HG03175 (cell line): ENCODE data around the gene C11orf71.

Experiments used
- ATAC-seq: cut with Tn5 transposase; IDR thresholded peaks from one replicate; pipeline ENCODE4 v1.9.1; 2021; ENCODE audit warnings: mild to moderate bottlenecking, moderate library complexity; ENCODE audit not compliant: unreplicated experiment

The C11orf71 gene

DNA sequence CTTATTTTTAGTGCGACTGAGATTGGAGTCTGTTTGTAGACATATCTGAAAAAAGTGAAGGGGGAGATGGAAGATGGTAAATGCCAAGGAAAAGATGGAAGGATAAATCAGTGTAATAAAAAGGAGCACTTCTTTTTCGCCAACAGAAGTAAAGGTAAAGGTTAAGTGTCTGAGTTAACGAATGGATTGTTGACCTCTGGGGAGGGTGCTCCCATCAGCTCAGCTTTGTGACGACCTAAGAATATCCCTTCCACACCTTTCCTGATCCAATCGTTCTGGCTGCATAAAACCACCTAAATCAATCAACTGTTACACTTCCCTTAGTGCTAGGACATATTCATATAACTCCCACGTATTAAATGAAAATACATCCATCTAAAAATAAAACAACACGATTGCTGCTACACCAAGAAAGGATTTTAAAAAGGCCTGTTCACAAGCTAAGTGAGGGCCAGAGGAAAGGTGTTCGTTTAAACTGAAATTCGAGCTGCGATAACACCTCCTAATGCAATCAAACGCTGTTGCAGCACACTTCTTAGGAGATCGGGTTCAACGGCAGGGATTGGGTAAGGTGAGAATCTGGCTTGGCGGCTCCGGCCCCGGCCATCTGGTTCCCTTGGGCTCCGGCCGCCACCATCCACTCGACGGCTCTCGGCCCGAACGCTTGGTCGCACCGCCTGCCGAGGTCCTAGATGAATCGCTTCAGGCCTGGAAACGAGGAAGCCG is 658 bp downstream of the C11orf71 start:
- ATAC-seq: peak; percentile 23

DNA sequence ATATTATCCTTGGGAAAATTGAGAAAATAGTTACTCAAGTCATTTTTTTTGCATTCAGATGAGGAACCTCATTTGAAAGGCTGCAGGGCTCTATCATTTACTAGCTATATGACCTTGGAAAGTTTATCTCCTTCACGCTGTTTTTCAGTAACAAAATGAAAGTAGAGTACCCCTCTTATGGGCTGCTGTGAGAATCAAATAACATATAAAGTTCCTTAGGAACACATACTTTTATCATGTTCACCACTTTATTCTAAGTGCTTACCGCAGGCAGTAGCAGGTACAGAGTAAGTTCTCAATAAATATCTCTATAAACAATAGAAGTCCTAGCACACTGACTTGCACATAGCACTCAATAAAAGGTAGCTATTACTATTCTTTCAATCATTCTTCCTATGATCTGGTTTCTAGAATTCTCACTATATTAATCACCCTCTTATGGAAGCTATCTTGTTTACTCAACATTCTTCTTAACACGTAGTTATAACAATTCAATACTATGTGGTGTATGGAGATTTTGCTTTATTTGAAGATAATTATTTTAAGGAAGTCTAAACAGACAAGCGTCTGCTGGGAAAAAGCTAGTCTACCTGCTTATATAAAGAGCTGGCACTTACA is 1.9 kb downstream of the C11orf71 start:
- no peak for ATAC-seq

DNA sequence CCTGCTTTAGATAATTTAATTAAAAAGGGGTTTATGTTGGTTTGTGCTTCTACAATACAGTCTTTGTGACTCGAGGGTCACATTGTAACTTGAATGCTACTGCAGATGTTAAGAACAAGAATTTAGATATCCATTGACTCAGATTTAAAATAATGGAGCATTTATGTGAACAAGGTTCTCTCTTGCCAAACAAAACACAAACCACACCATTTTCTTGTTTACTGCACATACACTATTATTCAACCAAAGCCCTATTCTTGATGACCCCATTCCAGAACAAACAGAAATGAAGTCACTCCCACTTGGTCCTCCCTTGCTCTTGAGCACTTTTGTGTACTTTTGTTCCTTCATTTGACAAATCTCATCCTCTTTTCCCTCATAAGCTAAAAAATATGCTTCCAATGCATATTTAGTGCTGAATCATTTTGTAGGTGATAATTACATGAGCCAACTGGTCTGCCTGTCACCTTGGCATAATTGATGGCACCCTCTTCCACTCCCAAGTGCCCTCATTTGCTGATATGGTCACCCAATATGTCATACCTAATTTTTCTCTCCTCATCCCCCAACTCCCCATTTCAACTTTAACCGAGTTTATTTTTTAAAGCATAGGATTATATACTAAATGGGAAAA is 2.8 kb downstream of the C11orf71 start:
- ATAC-seq: no peak

DNA sequence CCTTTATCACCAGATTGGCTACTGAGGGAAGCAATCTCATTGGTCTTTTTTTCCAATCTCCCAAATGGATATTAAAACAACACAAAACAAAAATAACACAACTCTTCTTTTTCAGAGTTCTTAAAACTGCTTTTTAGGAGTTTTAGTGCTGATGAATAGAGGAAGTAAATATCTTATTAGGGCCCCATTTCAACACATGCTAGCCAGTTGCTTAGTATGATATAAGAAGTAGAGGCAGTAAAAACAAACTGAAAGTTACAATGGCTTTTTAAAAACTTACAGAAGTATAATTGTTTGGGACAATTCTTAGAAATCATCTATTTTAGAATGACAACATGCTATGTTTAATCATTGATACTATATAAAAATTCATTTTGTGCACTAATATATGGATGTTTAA is 3.4 kb downstream of the C11orf71 start:
- ATAC-seq: no peak

DNA sequence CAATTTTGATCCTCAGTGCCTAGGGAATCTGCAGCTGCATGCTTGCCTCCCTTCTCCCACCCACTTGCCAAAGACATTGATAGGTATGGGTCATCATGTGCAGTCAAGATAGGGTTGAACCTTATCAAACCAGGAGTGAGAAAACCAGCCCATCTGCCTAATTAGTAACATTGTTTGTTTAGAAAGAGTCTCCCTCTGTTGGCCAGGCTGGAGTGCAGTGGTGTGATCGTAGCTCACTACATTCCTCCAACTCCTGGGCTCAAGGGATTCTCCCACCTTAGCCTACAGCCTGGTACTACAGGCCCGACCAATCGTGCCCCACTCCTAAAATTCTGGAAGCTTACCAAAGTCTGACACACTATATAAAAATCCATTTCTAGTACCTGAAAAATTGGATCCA is 4.6 kb downstream of the C11orf71 start:
- ATAC-seq: no peak

DNA sequence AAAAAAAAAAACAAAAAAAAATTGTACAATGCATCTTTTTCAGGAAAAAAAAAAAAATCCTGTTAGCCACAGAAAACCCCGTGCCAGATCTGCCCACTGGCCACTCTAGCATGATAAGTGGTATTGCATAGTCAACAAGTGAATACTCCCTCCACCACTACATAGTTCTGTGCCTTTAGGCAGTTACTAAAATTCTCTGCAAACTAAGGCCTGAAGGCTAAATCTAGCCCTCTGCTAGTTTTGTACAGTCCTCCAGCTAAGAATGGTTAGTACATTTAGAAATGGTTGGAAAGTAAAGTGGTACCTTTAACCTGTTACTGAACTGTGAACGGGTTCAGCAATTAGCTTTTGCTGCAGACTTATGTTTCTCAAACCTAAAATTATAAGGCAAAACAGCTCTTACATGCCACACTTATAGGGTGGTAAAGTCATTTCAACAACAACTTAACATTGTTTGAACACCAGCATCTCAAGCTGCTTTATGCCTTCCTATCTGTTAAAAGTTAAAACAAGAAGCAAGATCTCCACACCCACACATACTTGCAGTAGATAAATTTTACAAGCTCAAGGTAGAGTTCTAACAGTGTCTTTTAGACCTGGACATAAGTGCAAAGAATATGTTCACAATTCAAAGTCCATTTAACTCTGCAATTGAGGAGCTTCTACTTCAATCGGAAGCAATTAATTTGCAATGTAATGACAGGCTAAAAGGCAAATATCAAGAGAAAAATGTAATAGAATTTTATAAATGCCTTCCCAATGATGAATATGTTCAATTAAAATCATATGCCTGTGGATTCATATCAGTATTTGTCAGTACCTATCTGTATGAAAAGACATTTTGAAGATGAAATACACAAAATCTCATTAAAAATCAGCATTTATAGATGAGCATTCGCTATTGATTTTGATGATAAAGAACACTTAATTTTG is 7.3 kb downstream of the C11orf71 start:
- no peak for ATAC-seq

DNA sequence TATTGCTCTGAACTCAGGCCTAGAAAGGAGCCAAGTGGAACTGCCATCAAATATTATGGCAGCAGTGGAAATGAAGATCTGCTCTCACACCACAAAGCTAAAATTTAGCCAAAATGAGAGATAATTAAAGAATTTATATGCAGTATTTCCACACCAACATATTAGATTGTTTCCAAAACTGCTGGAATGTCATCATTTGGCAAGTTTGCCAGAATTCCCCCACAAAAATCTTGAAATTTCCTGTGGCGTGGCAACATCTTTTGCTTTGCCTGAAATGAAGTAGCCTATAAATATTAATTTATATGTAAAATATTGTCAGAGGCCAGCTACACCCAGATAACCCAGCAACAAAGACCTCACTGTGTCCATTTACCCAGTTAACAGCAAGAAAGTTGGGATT is 13.8 kb downstream of the C11orf71 start:
- ATAC-seq: no peak

DNA sequence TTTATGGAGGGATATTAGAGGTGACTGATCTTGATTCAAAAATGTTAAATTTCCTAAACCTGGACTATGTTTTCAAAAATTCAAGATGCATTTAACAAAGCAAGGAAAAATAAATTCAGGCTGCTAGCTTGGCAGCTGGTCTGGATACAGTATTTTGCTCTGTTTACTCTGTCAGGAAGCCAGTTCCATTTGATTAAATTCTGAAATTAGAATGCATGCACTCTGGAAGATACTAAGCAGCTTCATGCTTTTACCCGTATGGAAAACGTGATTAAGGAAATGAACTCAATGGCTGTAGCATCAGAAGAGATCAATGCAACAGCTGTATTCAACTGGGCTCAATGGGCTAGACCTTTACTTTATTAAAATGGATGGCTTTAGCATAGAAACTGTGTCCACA is 14.2 kb downstream of the C11orf71 start:
- ATAC-seq: no peak

DNA sequence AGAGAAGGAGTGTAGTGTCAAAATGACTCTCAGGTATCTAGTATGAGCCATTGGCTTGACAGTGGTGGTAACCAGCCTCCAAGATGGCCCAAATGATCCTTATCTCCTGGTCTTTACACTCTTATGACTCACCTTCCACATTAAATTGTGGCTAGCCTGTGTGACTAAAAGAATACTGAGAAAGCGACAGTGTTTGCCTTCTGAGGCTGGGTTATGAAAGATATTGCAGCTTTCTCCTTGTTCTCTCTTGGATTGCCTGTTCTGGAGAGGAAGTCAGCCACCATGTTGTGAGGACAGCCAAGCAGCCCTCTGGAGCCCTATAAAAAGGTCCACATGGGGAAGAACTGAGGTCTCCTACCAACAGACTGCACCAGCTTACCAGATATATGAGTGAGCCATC is 15.8 kb downstream of the C11orf71 start:
- no peak for ATAC-seq

DNA sequence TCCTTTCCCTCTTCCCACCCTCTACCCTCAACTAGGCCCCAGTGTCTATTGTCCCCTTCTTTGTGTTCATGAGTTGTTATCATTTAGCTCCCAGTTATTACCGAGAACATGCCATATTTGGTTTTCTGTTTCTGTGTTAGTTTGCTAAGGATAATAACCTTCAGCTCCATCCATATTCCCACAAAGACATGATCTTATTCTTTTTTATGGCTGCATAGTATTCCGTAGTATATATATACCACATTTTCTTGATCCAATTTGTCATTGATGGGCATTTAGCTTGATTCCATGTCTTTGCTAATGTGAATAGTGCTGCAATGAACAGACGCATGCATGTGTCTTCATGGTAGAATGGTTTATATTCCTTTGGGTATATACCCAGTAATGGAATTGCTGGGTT is 17.8 kb downstream of the C11orf71 start:
- no peak for ATAC-seq

DNA sequence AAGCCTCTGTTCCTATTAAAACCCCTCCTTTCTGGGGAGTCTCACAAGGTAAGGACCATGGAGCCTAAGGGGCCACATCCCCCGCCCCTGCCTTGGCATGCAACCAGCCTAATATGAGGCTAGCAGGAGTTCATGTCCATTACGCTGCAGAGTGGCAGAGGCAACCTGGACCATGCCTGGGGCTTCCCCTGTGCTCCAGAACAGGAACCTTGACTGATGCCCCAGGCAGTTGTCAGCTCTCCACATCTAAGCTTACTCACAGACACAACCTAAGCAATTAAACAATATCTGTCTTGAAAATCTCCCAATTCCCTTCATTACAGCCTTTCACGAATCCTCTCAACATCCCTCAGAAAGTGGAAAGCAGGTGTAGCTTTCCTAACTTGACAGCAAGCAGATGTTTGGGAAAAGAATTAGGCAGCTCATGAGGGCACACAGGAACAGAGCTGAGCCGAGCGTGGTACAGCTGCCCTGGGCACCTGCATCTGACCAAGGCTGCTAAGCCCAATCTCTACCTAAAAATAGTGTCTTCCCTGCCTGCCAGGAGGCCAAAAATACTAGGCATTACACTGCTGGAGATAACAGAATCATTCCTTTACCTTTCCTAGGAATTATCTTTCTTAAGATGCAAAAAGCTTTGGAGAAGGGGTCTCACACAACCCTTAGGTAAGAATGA is 20.8 kb downstream of the C11orf71 start:
- ATAC-seq: no peak

DNA sequence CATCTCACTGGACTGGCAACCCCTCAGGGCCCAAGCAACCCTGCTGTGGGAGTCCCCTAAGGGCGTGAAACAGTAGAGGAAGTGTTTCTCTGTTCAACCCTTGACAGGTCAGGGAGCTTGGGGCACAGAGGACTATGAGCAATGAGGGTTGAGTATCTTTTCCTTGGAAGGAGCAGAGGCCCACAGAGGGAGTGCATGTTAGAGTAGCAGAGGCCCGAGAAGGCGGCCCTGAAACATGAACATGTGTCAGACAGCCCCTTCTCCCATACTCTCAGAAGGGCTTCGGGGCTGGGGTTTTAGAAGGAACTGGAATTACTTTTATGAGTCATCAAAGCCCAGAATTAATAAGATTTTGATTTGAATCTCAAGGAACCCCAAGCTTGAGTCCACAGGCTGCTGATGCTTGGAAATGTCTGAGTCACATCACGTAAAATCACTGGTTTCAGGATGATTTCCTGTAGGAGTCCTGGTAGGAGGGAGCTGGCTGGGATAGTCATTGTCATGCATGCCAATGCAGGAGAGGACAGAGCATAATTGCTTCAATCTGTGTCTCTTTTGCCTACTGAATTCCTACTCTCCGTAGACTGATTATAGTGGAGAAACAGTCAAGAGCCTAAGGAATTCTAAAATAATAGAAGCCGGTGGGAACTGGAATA is 22.6 kb downstream of the C11orf71 start:
- no peak for ATAC-seq

DNA sequence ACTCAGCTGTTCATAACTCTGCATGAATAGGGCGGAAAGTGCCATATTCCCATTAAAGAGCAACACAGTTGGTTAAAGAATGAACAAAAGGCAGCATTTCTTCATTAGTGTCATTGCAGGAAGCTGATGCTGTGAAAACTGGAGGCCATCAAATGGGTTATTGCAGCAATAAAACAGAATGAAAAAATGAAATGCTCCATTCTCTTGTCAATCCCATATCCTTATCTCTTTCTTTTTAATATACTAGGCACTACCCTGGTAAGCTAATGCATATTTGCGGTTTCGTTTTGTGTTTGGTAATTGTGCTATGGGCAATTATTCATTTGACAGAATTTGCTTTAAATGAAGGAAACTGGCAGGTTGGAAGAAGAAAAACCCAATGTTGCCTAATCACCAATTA is 25.3 kb downstream of the C11orf71 start:
- no peak for ATAC-seq

DNA sequence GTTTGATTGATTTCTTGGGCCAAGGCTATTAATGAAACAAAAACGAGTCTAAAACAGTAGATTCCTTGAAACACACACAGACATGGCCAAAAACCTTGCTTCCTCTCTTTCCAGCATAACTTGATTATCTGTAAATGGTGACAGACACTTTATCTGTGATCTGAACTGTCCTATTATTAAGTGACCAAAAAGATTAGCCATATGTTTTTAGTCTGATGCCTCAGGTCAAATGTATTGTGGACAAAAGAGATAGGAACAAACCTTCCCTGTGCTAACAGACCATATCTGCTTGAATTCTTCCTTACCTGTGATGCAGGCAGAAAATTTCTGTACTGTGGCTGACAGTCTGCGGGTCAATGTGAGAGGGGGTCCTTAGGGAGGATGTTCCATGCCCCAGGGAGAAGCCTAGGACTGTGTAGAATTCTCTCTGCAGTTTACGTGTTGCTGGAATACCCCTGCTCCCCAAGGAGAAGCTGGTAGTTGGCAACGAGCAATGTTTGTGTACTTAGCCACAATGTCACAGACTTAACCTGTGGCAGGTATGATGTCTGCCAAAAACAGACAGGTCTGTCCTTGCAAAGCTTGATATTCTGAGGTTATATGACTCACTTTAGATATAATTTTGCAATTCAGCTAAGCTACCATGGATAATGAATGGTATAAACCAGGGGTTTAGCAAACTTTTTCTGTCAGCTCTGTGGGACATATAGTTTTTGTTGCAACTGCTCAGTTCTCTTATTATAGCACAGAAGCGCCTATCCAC is 31.2 kb downstream of the C11orf71 start:
- ATAC-seq: no peak

DNA sequence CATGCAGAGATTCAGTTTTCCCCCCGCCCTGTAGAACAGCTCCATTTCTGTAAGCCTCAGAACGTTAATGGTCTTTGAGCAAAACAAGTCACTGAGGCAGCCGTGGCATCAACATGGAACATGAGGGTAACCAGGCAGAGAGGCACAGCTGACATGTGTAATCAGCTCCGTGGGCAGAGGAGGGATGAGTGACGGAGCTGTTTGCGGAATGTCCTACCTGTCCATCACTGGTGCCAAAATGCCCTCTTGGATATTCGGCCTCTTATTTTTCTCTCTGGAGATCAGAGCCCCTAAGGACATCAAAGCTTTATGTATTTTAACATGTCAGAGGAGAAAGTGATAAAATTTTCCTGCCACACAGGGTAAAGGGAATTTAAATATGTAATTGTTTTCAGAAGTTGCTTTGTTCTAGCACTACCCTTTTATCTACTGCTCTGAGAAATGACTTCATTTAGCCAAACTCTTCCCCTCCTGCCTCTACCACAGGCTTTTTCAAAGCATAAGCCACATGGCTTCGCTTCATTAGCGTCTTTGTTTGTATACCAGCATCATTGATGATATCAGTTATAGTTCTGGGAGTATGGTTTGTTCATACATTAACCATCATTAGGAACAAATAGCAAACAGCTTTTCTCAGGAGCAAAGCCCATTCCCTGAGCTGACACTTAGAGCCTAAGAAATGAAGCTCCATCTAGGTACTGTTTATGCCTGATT is 32.9 kb downstream of the C11orf71 start:
- ATAC-seq: no peak

DNA sequence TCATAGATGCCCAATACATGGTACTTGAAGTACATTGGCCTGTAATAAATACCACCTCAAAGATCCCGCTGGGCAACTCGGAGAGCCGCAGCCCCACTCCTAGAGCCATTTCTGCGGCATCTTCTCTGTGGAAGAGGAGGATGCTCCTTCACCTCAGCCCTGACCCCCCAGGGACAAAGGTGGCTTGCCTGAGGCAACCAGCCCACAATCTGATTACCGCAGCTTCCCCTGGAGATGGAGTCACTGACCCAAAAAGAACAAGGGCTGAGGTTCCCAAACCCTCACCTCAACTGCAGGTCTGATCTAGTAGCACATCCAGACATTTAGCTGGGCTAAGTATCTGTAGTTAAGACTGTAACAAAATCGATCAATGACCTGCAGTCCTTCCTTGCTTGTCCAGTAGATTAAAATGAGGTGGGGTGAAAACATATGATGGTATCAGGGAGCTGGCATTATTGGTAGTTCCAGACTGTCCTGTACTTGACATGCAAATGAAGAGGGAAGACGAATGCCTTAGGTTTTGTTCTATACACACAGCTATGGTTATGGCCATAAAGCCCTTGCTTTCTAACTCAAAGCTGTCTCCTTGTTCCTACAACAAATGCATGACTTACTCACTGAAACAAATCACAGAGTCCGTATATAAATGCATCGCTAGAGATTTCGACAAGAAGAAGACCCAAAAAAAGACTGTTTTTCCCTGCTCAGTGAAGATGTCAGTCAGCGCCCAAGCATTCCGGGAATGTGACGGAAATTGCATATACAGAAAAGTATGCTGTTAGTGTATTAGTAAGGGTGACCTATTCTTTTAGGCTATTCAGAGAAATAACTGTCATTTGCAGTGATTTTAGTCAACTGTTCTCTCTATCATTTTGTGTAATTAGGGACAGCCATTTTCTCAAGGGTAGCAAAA is 33.7 kb downstream of the C11orf71 start:
- no peak for ATAC-seq

DNA sequence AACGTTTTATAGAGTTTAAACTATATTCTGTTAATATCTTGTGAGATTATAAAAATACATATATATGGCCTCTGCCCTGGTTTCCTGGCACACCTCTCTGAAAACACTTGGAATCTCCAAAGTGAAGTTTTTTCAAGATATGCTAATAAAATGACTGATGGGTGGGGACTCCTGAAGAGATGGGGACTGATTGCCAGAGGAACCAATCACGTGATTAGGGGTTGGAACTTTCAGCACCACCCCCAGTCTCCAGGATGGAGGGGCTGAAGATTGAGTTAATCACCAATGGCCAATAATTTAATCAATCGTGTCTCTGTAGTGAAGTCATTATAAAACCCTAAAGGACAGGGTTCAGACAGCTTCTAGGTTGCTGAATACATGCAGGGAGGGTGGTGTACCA is 37.4 kb downstream of the C11orf71 start:
- no peak for ATAC-seq

DNA sequence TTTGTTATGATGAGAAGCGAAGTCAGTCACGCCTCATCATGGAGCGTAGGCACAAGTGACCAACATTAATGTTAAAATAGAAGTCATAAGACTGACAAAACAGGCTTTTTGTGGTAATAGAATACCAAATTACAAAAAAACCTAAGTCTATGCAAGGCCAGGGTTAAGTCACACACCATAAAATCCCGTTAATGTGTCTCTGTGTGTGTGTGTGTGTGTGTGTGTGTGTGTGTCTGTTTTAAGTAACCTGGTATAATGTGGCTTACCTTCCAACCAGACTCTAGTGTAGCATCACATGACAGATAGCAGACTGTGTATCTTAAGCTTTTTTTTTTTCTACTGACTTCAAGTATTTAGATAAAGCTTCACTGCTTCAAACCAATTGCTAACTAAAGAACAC is 38.0 kb downstream of the C11orf71 start:
- no peak for ATAC-seq
